ENCODE measurements around the gene DOCK2. TPM values are rescaled to one million over a fixed set of nuclear protein-coding genes. Genes with fewer than 3 reads are reported as not detected.

The DOCK2 gene
- total and polyA plus RNA-seq, 8 donors = 0.73 to 15.6 (median 1.7) TPM

- intact Hi-C loops (cut with DNase I) = no loop called here
- no peak overlapping the region for H3K27ac ChIP-seq
- 77 to 84% methylated on average over 4 of the region's 4 CpGs for WGBS, 2 donors
These were observed 162.0 kb downstream of the DOCK2 start for GRCh38 chr5:169798906-169799660.

GRCh38 chr5:169801324-169801777, 164.3 kb downstream of the DOCK2 start:
- FAIRE-seq (no peak), ATAC-seq (peak in 1 of 4 donors; percentile 25)

More at GRCh38 chr5:169798906-169799660, 162.0 kb downstream of the DOCK2 start:
- TF ChIP-seq CTCF (IDR thresholded peaks at IDR 0.05) = no peak
- no peaks in the 10 kb centered on the region for H3K4me1 ChIP-seq
- FAIRE-seq (no peak), ATAC-seq (no peak), DNase-seq (no peak)
- H3K36me3 ChIP-seq = no peaks in the 10 kb centered on the region
- H3K27me3 ChIP-seq = no peaks in the 10 kb centered on the region
- H3K9me3 ChIP-seq = no peaks in the 10 kb centered on the region
- H3K4me3 ChIP-seq = no peak overlapping the region

DNA sequence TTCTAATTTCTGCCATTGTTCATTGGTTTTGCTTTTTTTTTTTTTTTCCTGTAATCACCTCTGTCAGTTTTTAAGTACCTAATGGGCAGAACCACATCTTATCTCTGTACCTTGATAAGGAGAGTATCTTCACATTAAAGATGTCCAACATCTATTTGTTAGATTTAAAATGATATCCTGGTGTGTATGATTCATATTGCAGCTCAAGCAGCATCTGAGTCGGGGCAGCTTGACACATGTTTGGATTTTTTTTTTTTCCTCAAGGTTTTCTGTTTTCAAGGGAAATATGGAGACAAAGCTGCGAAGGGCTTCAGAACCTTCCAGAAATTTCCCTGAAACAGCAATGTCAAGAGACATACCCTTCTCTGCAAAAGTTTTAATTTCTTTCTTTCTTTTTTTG, 164.7 kb downstream of the DOCK2 start:
- FAIRE-seq = no peak
- TF ChIP-seq CTCF (IDR thresholded peaks at IDR 0.05) = no peak

More at GRCh38 chr5:169801324-169801777, 164.3 kb downstream of the DOCK2 start:
- DNase-seq = no peak
- Histone ChIP-seq H3K27me3 (no peaks in the 10 kb centered on the region), H3K36me3 (no peaks in the 10 kb centered on the region), H3K4me3 (no peak overlapping the region), H3K9me3 (no peaks in the 10 kb centered on the region), H3K27ac (no peak overlapping the region), H3K4me1 (no peaks in the 10 kb centered on the region)
- WGBS, 2 donors = 42 to 44% methylated on average over 6 of the region's 6 CpGs
- TF ChIP-seq CTCF (IDR thresholded peaks at IDR 0.05) = no peak
- intact Hi-C loops (cut with DNase I) = no loop called here

GRCh38 chr5:169803077-169803981, 166.3 kb downstream of the DOCK2 start:
- 36 to 47% methylated on average over 10 of the region's 10 CpGs for WGBS, 2 donors
- FAIRE-seq = no peak
- intact Hi-C loops (cut with DNase I) = no loop called here
- Histone ChIP-seq H3K27ac (no peak overlapping the region), H3K27me3 (no peaks in the 10 kb centered on the region), H3K4me1 (no peaks in the 10 kb centered on the region), H3K9me3 (no peaks in the 10 kb centered on the region), H3K4me3 (no peak overlapping the region), H3K36me3 (no peaks in the 10 kb centered on the region)
- no peak for TF ChIP-seq CTCF (IDR thresholded peaks at IDR 0.05)
- DNase-seq = no peak
- peak in 3 of 4 donors; percentile 53 to 76 (median 59) for ATAC-seq

More for the DNA sequence above, 164.7 kb downstream of the DOCK2 start:
- WGBS, 2 donors = 75 to 78% methylated on average over 2 of the region's 2 CpGs
- ATAC-seq (no peak), DNase-seq (no peak)
- intact Hi-C loops (cut with DNase I) = no loop called here
- H3K9me3 ChIP-seq = no peaks in the 10 kb centered on the region
- H3K36me3 ChIP-seq = no peaks in the 10 kb centered on the region
- H3K4me3 ChIP-seq = no peak overlapping the region
- no peaks in the 10 kb centered on the region for H3K4me1 ChIP-seq
- H3K27ac ChIP-seq = no peak overlapping the region
- H3K27me3 ChIP-seq = no peaks in the 10 kb centered on the region
